ENCODE measurements around the gene SERPINI1. TPM values are rescaled to one million over a fixed set of nuclear protein-coding genes. Genes with fewer than 3 reads are reported as not detected.

Gene SERPINI1
- total RNA-seq, 6 donors from 2014 or later, result 0.89 to 7.9 (median 4.5) TPM

GRCh38 chr3:167712445-167712844, 23.1 kb upstream of the SERPINI1 start:
- no peaks in the 10 kb centered on the region for H3K9me3 ChIP-seq
- TF ChIP-seq EP300 (IDR thresholded peaks at IDR 0.05), result no peak
- TF ChIP-seq POLR2A (IDR thresholded peaks at IDR 0.05), result no peak
- no peak for TF ChIP-seq POLR2AphosphoS5 (IDR thresholded peaks at IDR 0.05)
- no peak for TF ChIP-seq CTCF (IDR thresholded peaks at IDR 0.05)
- no peaks in the 10 kb centered on the region for H3K4me1 ChIP-seq
- H3K27ac ChIP-seq, result no peak overlapping the region
- DNase-seq (no peak), ATAC-seq (ENCODE audit: low FRiP score in 2 of 2) (no peak)
- peaks cover 3 to 43% (median 10%) of the 10 kb centered on the region in 4 donors for H3K36me3 ChIP-seq
- H3K4me3 ChIP-seq, result no peak overlapping the region
- H3K27me3 ChIP-seq, result no peaks in the 10 kb centered on the region
- WGBS, 2 donors, result 96 to 100% methylated on average over 3 of the region's 3 CpGs

GRCh38 chr3:167714871-167715270, 20.6 kb upstream of the SERPINI1 start:
- TF ChIP-seq POLR2AphosphoS5 (IDR thresholded peaks at IDR 0.05) (no peak), POLR2A (IDR thresholded peaks at IDR 0.05) (no peak), EP300 (IDR thresholded peaks at IDR 0.05) (no peak), CTCF (IDR thresholded peaks at IDR 0.05) (no peak)
- WGBS, 2 donors, result 95 to 100% methylated on average over 1 of the region's 1 CpG
- H3K4me1 ChIP-seq, result no peaks in the 10 kb centered on the region

GRCh38 chr3:167716920-167717319, 18.6 kb upstream of the SERPINI1 start:
- Histone ChIP-seq H3K4me3 (no peak overlapping the region), H3K4me1 (peaks cover 0 to under 1% (median 0%) of the 10 kb centered on the region in 4 donors), H3K27ac (no peak overlapping the region), H3K9me3 (no peaks in the 10 kb centered on the region), H3K36me3 (peaks cover 5 to 36% (median 10%) of the 10 kb centered on the region in 4 donors), H3K27me3 (no peaks in the 10 kb centered on the region)
- 83 to 92% methylated on average over 2 of the region's 2 CpGs for WGBS, 2 donors
- TF ChIP-seq POLR2A (IDR thresholded peaks at IDR 0.05) (no peak), EP300 (IDR thresholded peaks at IDR 0.05) (no peak), CTCF (IDR thresholded peaks at IDR 0.05) (no peak), POLR2AphosphoS5 (IDR thresholded peaks at IDR 0.05) (no peak)
- ATAC-seq (ENCODE audit: low FRiP score in 2 of 2) (no peak), DNase-seq (no peak)

More at GRCh38 chr3:167714871-167715270, 20.6 kb upstream of the SERPINI1 start:
- Histone ChIP-seq H3K36me3 (peaks cover 6 to 43% (median 14%) of the 10 kb centered on the region in 4 donors), H3K27ac (no peak overlapping the region), H3K27me3 (no peaks in the 10 kb centered on the region), H3K9me3 (no peaks in the 10 kb centered on the region), H3K4me3 (no peak overlapping the region)
- DNase-seq, result no peak
- ATAC-seq (ENCODE audit: low FRiP score in 2 of 2), result no peak

GRCh38 chr3:167718582-167718981, 16.9 kb upstream of the SERPINI1 start:
- 95 to 100% methylated on average over 1 of the region's 1 CpG for WGBS, 2 donors
- no peak overlapping the region for H3K27ac ChIP-seq
- no peak for ATAC-seq (ENCODE audit: low FRiP score in 2 of 2)
- no peak for DNase-seq
- H3K36me3 ChIP-seq, result peaks cover 5 to 36% (median 10%) of the 10 kb centered on the region in 4 donors
- no peak for TF ChIP-seq CTCF (IDR thresholded peaks at IDR 0.05)
- no peak for TF ChIP-seq POLR2AphosphoS5 (IDR thresholded peaks at IDR 0.05)
- no peak for TF ChIP-seq POLR2A (IDR thresholded peaks at IDR 0.05)
- TF ChIP-seq EP300 (IDR thresholded peaks at IDR 0.05), result no peak
- no peak overlapping the region for H3K4me3 ChIP-seq
- H3K27me3 ChIP-seq, result no peaks in the 10 kb centered on the region
- H3K4me1 ChIP-seq, result peaks cover 0 to 4% (median 0%) of the 10 kb centered on the region in 4 donors
- no peaks in the 10 kb centered on the region for H3K9me3 ChIP-seq

- ATAC-seq (ENCODE audit: low FRiP score in 2 of 2) (no peak), DNase-seq (no peak)
- H3K4me3 ChIP-seq, result no peak overlapping the region
- no peak overlapping the region for H3K27ac ChIP-seq
- no peaks in the 10 kb centered on the region for H3K9me3 ChIP-seq
- H3K4me1 ChIP-seq, result peaks cover 6 to 10% (median 8%) of the 10 kb centered on the region in 4 donors
- H3K36me3 ChIP-seq, result peaks cover 1 to 27% (median 10%) of the 10 kb centered on the region in 4 donors
- TF ChIP-seq CTCF (IDR thresholded peaks at IDR 0.05) (no peak), POLR2A (IDR thresholded peaks at IDR 0.05) (no peak), EP300 (IDR thresholded peaks at IDR 0.05) (no peak), POLR2AphosphoS5 (IDR thresholded peaks at IDR 0.05) (no peak)
- H3K27me3 ChIP-seq, result no peaks in the 10 kb centered on the region
- 92 to 93% methylated on average over 4 of the region's 4 CpGs for WGBS, 2 donors
Measured at GRCh38 chr3:167723025-167723512, 12.5 kb upstream of the SERPINI1 start.
